Measurements from ENCODE around the gene RAPGEF5. TPM values are rescaled to one million over a fixed set of nuclear protein-coding genes. Genes with fewer than 3 reads are reported as not detected.

RAPGEF5 gene
- total and polyA plus RNA-seq, 2 donors (not counting 3 experiments of a cell fraction or from before 2014, with no cell fraction given) = 10.0 to 43.2 TPM

DNA sequence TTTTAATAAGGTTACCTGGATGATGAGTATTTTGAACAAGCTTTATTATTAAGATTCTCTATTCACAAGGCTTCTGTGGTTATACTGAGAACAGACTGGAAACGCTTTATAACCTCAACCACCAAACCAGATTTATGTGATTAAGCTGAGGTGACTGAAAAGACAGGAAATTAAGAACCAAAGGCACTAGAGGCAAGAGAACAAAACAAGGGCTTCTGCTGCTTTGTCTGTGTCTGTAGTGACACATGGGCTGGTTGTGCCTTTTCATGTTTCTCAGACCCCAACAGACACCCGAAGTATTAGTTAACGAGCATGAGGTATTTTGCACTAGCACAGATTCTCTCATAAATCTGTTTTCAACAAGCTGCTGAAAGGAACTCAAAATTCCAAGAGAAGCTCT, 64.4 kb downstream of the RAPGEF5 start:
- no peak overlapping the region for H2AFZ ChIP-seq (ENCODE audit: low read depth, low read length)
- no TSS peak for BruUV-seq (replicated peaks)
- CTCF ChIA-PET = interaction anchor here (0.6 to 1.6 kb wide), 6 partner anchors 10 to 183 kb away, joined by 3 to 6 read pairs (median 4); no protein-coding TSS in a partner anchor
- no peaks in the 10 kb centered on the region for H3K9me3 ChIP-seq (replicated peaks; ENCODE audit: control insufficient read depth, insufficient read depth, low read length)
- H3K36me3 ChIP-seq (ENCODE audit: control insufficient read depth in 2 of 2, extremely low read depth in 1 of 2, insufficient read depth in 2 of 2, low read length in 2 of 2) = no peaks in the 10 kb centered on the region
- H3K4me2 ChIP-seq (ENCODE audit: insufficient read depth, low read length) = no peak overlapping the region
- DNase-seq (ENCODE audit: low read depth, low spot score) (no peak), FAIRE-seq (no peak)
- dilution Hi-C loops (cut with MboI; ENCODE audit: extremely low pct_ligation_motif_present, low sequenced_read_pairs) (no loop called here), intact Hi-C loops (cut with micrococcal nuclease) (no loop called here)
- H4K20me1 ChIP-seq (replicated peaks; ENCODE audit: control insufficient read depth, extremely low read depth, insufficient read depth, low read length) = no peaks in the 10 kb centered on the region
- TF ChIP-seq, protein P1, sequence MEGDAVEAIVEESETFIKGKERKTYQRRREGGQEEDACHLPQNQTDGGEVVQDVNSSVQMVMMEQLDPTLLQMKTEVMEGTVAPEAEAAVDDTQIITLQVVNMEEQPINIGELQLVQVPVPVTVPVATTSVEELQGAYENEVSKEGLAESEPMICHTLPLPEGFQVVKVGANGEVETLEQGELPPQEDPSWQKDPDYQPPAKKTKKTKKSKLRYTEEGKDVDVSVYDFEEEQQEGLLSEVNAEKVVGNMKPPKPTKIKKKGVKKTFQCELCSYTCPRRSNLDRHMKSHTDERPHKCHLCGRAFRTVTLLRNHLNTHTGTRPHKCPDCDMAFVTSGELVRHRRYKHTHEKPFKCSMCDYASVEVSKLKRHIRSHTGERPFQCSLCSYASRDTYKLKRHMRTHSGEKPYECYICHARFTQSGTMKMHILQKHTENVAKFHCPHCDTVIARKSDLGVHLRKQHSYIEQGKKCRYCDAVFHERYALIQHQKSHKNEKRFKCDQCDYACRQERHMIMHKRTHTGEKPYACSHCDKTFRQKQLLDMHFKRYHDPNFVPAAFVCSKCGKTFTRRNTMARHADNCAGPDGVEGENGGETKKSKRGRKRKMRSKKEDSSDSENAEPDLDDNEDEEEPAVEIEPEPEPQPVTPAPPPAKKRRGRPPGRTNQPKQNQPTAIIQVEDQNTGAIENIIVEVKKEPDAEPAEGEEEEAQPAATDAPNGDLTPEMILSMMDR (IDR thresholded peaks at IDR 0.05; ENCODE audit: extremely low read depth in 1 of 2, insufficient read depth in 1 of 2, low read depth in 1 of 2, low read length in 2 of 2) = no peak
- no peak for TF ChIP-seq JUN (IDR thresholded peaks at IDR 0.05; ENCODE audit: borderline replicate concordance, insufficient read depth, insufficient read length, low read depth)
- TF ChIP-seq POLR2AphosphoS5 (IDR thresholded peaks at IDR 0.05; ENCODE audit: insufficient read depth, low read depth, low read length) = no peak
- no peak for TF ChIP-seq POLR2A (IDR thresholded peaks at IDR 0.05; ENCODE audit: low read depth, low read length)
- TF ChIP-seq, protein P2, sequence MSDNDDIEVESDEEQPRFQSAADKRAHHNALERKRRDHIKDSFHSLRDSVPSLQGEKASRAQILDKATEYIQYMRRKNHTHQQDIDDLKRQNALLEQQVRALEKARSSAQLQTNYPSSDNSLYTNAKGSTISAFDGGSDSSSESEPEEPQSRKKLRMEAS (IDR thresholded peaks at IDR 0.05; ENCODE audit: insufficient read depth, insufficient read length) = no peak
- TF ChIP-seq FOS (IDR thresholded peaks at IDR 0.05; ENCODE audit: borderline replicate concordance, insufficient read depth, low read length) = no peak
- TF ChIP-seq EZH2 (IDR thresholded peaks at IDR 0.05; ENCODE audit: borderline replicate concordance, low read depth, low read length, severe bottlenecking) = no peak
- TF ChIP-seq MYC (IDR thresholded peaks at IDR 0.05; ENCODE audit: low read depth, low read length) = no peak
- no peak for TF ChIP-seq GATA2 (IDR thresholded peaks at IDR 0.05; ENCODE audit: insufficient read depth, insufficient read length, low read depth, low read length)
- no peaks in the 10 kb centered on the region for H3K27me3 ChIP-seq (ENCODE audit: control insufficient read depth in 2 of 2, insufficient read depth in 2 of 2, low read length in 2 of 2)
- no peak overlapping the region for H3K9ac ChIP-seq (replicated peaks; ENCODE audit: extremely low read depth, insufficient read depth, low read length)
- no peaks in the 10 kb centered on the region for H3K9me1 ChIP-seq (replicated peaks; ENCODE audit: control insufficient read depth, extremely low read depth, insufficient read depth, low read length)
- H3K4me1 ChIP-seq (ENCODE audit: control insufficient read depth, extremely low read depth, insufficient read depth, low read length) = peaks cover 5% of the 10 kb centered on the region
- H3K4me3 ChIP-seq (replicated peaks in 1 of 3; ENCODE audit: insufficient read depth in 1 of 3, low read depth in 1 of 3, low read length in 3 of 3) = no peak overlapping the region
- POLR2A ChIA-PET = no interaction called here
- H3K79me2 ChIP-seq (ENCODE audit: control insufficient read depth, insufficient read depth, low read length) = no peaks in the 10 kb centered on the region
- H3K27ac ChIP-seq (ENCODE audit: insufficient read depth, low read depth, low read length) = no peak overlapping the region

Data from endothelial cell of umbilical vein (primary cell).